Measurements from ENCODE around the gene RPL12.

The RPL12 gene

DNA sequence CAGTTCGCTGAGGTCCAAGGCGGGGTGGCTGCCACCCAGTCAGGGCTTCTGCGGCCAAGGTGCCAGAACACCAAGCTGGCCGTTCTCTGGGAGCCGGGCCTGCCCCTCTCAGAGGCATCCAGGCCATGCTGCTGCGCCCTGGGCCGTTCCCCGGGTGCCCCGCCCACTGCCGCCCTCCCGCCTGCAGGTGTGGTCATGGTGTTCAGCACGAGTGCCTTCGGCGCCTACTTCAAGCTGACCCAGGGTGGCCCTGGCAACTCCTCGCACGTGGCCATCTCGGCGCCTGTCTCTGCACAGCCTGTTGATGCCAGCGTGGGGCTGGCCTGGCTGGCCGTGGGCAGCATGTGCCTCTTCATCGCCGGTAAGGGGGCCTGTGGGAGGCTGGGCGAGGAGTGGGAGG, 46.6 kb downstream of the RPL12 start:
- no peak for DNase-seq (ENCODE audit: low read depth in 2 of 2)

GRCh38 chr9:127403507-127404192, 47.6 kb downstream of the RPL12 start:
- DNase-seq (ENCODE audit: low read depth in 2 of 2) = no peak

- DNase-seq (ENCODE audit: low read depth in 2 of 2) = no peak
These were observed 48.7 kb downstream of the RPL12 start for GRCh38 chr9:127402401-127403090.

DNA sequence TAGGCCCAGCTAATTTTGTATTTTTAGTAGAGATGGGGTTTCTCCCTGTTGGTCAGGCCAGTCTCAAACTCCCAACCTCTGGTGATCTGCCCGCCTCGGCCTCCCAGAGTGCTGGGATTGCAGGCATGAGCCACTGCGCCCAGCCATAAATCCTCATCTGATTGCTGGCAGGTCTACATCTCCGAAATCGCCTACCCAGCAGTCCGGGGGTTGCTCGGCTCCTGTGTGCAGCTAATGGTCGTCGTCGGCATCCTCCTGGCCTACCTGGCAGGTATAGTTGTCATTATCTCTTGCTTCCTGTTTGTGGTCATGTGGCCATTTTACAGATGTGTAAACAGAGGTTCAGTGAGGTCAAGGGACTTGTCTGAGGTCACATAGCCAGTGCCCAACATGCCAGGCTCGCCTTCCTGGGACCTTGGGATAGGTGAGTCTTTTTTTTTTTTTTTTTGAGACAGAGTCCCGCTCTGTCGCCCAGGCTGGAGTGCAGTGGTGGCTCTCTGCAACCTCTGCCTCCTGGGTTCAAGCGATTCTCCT, 51.4 kb downstream of the RPL12 start:
- no peak for DNase-seq (ENCODE audit: low read depth in 2 of 2)

DNA sequence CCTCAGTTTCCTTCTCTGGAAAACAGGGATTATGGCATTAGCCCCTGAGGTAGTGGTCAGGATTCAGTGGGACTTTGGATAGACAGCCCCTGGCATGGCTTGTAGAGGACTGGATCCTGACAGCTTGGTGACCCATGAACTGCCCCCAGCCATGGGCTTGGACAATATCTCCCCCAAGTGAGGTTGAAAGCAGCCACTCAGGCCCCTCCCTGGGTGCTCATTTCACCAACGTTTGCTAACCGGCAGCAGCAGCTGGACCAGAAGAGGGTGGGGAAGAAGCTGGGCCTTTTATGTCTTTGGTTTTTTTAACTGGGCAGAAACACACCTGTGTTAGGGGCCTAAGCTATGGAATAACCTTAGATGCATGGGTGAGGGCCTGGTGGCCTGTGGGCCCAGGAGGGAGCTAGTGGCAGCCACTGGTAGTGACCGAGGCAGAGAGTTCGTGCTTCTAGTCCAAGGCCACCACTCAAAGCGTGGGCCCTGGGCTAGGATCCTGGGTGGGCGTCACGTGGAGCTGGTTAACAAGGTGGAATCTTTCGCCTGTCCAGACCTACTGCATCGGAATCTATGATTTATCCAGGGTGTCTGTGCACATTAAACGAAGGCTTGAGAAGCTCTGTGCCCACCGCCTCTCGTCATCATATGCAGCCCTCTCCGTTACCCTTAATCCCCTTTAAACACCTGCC, 52.3 kb downstream of the RPL12 start:
- no peak for DNase-seq (ENCODE audit: low read depth in 2 of 2)

GRCh38 chr9:127398275-127398647, 52.9 kb downstream of the RPL12 start:
- DNase-seq (ENCODE audit: low read depth in 2 of 2) = no peak

All from fibroblast of skin of left biceps (primary cell).